AG04449 (cell line): ENCODE measurements around the gene SVOPL.

Experiments
- CTCF ChIA-PET: fragments of 350-600 bp; formaldehyde crosslinking; extraction: SDS; loops from one replicate; lab custom pipeline; 2021; ENCODE audit warnings: antibody characterized with exemption; lab: Yijun Ruan, JAX
- POLR2A ChIA-PET: fragments of 400-600, 350-600 bp; formaldehyde crosslinking; extraction: SDS; loops from one replicate; lab custom pipeline; 2020; ENCODE audit warnings: antibody characterized with exemption, inconsistent platforms; lab: Yijun Ruan, JAX
- DNase-seq: peaks from one replicate; pipeline ENCODE4 v3.0.0-alpha.2; 2010; ENCODE audit warnings: low read depth, low spot score
- H3K4me3 ChIP-seq: 2 replicates; pipeline ENCODE4 v1.5.1; 2011; ENCODE audit warnings: low read depth, mild to moderate bottlenecking, control low read depth, low read length
- CTCF ChIP-seq: IDR thresholded peaks from one replicate; pipeline ENCODE4 v1.5.1; 2011; ENCODE audit warnings: mild to moderate bottlenecking, moderate library complexity, low read length, control low read depth, inconsistent platforms; ENCODE audit not compliant: insufficient read depth; ENCODE audit errors: missing control alignments

SVOPL gene

GRCh38 chr7:138645284-138645683, 55.9 kb downstream of the SVOPL start:
- ChIA-PET POLR2A (no interaction called here), CTCF (no interaction called here)
- TF ChIP-seq CTCF: no peak
- no peak overlapping the region for H3K4me3 ChIP-seq
- DNase-seq: no peak

GRCh38 chr7:138632826-138633602, 68.1 kb downstream of the SVOPL start:
- no peak for TF ChIP-seq CTCF
- ChIA-PET POLR2A (no interaction called here), CTCF (no interaction called here)
- no peak overlapping the region for H3K4me3 ChIP-seq
- DNase-seq: no peak

GRCh38 chr7:138632384-138632783, 68.8 kb downstream of the SVOPL start:
- ChIA-PET POLR2A (no interaction called here), CTCF (no interaction called here)
- no peak overlapping the region for H3K4me3 ChIP-seq
- no peak for TF ChIP-seq CTCF
- no peak for DNase-seq

- no peak for DNase-seq
- ChIA-PET POLR2A (no interaction called here), CTCF (no interaction called here)
- no peak for TF ChIP-seq CTCF
- no peak overlapping the region for H3K4me3 ChIP-seq
Observed at GRCh38 chr7:138630059-138630610, 71.0 kb downstream of the SVOPL start.

GRCh38 chr7:138627361-138627760, 73.8 kb downstream of the SVOPL start:
- H3K4me3 ChIP-seq: no peak overlapping the region
- ChIA-PET POLR2A (no interaction called here), CTCF (no interaction called here)
- no peak for TF ChIP-seq CTCF
- DNase-seq: no peak

GRCh38 chr7:138626846-138627245, 74.3 kb downstream of the SVOPL start:
- TF ChIP-seq CTCF: no peak
- CTCF ChIA-PET: no interaction called here
- POLR2A ChIA-PET: no interaction called here
- no peak overlapping the region for H3K4me3 ChIP-seq
- no peak for DNase-seq
